ENCODE data around the gene CORO1A. TPM values are rescaled to one million over a fixed set of nuclear protein-coding genes. Genes with fewer than 3 reads are reported as not detected.

CORO1A gene
- polyA plus RNA-seq, 1 experiment, result 2.9 TPM

DNA sequence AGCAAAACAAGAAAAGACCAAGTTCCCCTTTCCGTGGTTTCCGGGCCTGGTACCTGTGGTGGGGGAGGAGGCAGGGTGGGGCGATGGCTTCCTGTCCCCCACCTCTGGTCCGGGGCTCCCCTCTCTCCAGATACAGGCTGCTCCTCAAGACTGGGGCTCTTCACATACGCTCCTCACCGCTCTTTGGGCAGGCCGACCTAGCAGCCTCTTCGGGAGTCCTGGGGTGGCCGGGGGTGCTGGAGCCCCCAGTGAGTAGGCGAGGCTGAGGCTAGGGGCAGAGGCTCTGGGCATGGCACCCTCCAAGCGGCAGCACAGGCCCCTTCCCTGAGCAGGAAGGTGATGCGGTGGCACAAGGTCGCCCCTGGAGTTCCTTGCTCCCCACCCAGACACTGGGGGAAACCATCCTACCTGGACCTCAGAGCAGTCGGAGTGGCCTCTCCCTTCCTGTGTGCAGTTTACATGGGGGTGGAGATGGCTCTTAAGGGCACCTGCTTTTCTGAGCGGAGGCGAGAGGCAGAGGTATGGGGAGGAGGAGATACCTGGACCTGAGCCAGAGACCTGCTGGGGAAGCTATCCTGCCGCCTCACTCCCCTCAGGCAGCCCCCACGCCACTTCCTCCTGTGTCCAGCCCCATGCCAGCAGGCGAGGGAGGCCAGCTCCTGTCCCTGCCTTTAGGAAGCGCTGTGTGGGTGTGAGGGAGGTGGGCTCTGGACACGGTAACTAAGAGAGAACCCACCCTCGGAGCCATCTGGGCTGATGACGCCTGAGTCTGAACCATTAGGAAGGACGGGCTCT lies 891 bp downstream of the CORO1A start:
- no peak for DNase-seq (ENCODE audit: low read depth, low spot score)
- Histone ChIP-seq H3K4me3 (ENCODE audit: low read depth, low read length) (peak overlapping the region; percentile 65), H3K9me3 (ENCODE audit: control insufficient read depth, insufficient read depth, low read length) (no peaks in the 10 kb centered on the region; the same call in 1 of the 2 replicates), H3K27ac (ENCODE audit: low read depth, low read length) (no peak overlapping the region), H3K27me3 (ENCODE audit: control insufficient read depth, insufficient read depth, low read length) (no peaks in the 10 kb centered on the region)
- CTCF ChIA-PET, result no interaction called here
- TF ChIP-seq, protein P1, sequence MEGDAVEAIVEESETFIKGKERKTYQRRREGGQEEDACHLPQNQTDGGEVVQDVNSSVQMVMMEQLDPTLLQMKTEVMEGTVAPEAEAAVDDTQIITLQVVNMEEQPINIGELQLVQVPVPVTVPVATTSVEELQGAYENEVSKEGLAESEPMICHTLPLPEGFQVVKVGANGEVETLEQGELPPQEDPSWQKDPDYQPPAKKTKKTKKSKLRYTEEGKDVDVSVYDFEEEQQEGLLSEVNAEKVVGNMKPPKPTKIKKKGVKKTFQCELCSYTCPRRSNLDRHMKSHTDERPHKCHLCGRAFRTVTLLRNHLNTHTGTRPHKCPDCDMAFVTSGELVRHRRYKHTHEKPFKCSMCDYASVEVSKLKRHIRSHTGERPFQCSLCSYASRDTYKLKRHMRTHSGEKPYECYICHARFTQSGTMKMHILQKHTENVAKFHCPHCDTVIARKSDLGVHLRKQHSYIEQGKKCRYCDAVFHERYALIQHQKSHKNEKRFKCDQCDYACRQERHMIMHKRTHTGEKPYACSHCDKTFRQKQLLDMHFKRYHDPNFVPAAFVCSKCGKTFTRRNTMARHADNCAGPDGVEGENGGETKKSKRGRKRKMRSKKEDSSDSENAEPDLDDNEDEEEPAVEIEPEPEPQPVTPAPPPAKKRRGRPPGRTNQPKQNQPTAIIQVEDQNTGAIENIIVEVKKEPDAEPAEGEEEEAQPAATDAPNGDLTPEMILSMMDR (IDR thresholded peaks at IDR 0.05; ENCODE audit: low read depth, low read length), result no peak
- POLR2A ChIA-PET, result interaction anchor here (1.0 kb wide), 1 partner anchor 119 kb away, joined by 3 read pairs; the partner anchor contains the start of gene ALDOA

DNA sequence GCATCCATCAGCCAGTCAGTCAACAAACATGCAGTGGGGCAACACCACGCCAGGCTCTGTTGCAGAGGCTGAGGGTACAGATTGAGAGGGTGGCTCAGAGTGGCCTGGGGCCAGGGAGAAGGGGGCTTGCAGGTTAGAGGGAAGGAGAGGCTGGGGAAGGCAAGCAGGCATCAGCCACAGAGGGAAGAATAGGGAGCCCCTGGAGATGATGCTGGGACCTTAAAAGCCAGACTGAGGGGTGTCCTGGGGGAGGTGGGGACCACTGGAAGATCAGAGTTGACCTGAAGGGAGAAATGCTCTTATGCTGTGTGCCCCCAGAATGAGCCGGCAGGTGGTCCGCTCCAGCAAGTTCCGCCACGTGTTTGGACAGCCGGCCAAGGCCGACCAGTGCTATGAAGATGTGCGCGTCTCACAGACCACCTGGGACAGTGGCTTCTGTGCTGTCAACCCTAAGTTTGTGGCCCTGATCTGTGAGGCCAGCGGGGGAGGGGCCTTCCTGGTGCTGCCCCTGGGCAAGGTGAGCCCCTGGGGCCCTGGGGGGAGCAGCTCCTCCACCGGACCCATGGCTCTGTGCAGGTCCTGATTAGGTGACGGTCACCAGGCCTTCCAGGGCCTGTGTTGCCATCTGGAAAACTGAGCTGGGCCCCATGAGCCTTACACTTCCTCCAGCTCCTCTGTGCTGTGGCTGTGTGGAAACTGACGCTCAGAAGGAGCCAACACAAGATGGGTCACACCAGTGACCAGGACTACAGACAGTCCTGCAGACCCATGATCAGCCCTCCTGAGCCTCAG lies 1.7 kb downstream of the CORO1A start:
- DNase-seq (ENCODE audit: low read depth, low spot score), result no peak
- no peaks in the 10 kb centered on the region; the same call in 1 of the 2 replicates for H3K9me3 ChIP-seq (ENCODE audit: control insufficient read depth, insufficient read depth, low read length)
- CTCF ChIA-PET, result no interaction called here
- H3K27me3 ChIP-seq (ENCODE audit: control insufficient read depth, insufficient read depth, low read length), result no peaks in the 10 kb centered on the region
- TF ChIP-seq, protein P1 (IDR thresholded peaks at IDR 0.05; ENCODE audit: low read depth, low read length), result no peak
- H3K27ac ChIP-seq (ENCODE audit: low read depth, low read length), result no peak overlapping the region
- no peak overlapping the region for H3K4me3 ChIP-seq (ENCODE audit: low read depth, low read length)
- POLR2A ChIA-PET, result no interaction called here

DNA sequence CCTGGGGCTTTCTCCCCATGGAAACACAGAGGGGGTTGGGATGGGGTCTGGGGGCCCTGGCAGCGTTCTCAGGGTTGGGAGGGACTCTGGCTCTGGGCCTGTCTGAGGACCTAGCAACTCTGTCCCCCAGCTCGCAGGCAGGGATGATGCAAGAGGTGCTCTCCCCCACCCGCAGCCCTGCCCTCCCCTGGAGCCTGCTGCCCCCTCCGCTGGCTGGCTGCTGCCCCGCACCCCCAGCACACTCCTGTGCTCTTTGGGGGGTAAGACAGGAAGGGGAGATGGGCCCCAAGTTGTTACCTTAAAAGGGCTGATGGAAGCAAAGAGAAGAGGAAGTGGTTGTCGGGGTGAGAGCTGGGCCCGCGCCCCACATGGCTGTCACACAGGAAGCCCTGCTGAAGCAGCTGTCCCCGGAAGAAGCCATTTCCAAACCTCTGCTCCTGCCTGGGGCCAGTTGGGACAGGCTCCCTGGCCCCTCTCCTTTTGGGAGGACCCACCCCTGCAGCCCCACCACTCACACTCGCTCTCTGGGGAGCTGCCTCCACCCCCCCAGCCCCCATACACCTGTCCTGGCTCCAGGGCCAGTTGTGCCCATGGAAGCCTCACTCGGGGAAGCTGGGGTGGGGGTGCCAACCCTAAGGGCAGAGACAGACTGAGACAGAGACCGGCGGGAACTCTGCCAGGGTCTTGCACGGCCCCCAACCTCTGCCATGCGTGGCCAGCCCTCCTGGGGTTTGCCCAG lies 2.5 kb downstream of the CORO1A start:
- Histone ChIP-seq H3K27me3 (ENCODE audit: control insufficient read depth, insufficient read depth, low read length) (no peaks in the 10 kb centered on the region), H3K4me3 (ENCODE audit: low read depth, low read length) (no peak overlapping the region), H3K9me3 (ENCODE audit: control insufficient read depth, insufficient read depth, low read length) (no peaks in the 10 kb centered on the region; the same call in 1 of the 2 replicates), H3K27ac (ENCODE audit: low read depth, low read length) (no peak overlapping the region)
- CTCF ChIA-PET, result no interaction called here
- POLR2A ChIA-PET, result no interaction called here
- TF ChIP-seq, protein P1 (IDR thresholded peaks at IDR 0.05; ENCODE audit: low read depth, low read length), result no peak
- no peak for DNase-seq (ENCODE audit: low read depth, low spot score)

DNA sequence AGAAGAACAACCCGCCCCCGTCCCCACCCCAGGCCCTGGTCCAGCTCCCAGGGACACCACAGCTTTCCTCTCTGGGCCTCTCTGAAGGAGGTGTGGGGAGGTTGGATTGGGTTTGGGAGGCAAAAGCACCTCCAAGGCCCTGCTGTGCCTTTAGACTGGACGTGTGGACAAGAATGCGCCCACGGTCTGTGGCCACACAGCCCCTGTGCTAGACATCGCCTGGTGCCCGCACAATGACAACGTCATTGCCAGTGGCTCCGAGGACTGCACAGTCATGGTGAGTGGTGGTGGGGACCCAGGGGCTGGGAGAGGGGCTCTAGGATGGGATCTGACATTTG lies 3.0 kb downstream of the CORO1A start:
- DNase-seq (ENCODE audit: low read depth, low spot score), result no peak
- no peak overlapping the region for H3K27ac ChIP-seq (ENCODE audit: low read depth, low read length)
- ChIA-PET CTCF (no interaction called here), POLR2A (no interaction called here)
- H3K4me3 ChIP-seq (ENCODE audit: low read depth, low read length), result no peak overlapping the region
- TF ChIP-seq, protein P1 (IDR thresholded peaks at IDR 0.05; ENCODE audit: low read depth, low read length), result no peak
- no peaks in the 10 kb centered on the region; the same call in 1 of the 2 replicates for H3K9me3 ChIP-seq (ENCODE audit: control insufficient read depth, insufficient read depth, low read length)
- no peaks in the 10 kb centered on the region for H3K27me3 ChIP-seq (ENCODE audit: control insufficient read depth, insufficient read depth, low read length)

Measured in AG04450 (cell line).